Uterus (tissue), 2 donors: ENCODE data around the gene GTF3C5.

Experiments
- CTCF ChIP-seq, 4 experiments: fragments of 200-600 bp in 2 of 4; fragments of 450-650 bp in 2 of 4; sonication (generic) in 2 of 4; IDR thresholded peaks; one replicate each; pipeline ENCODE4 v1.5.1; 2016 to 2019; ENCODE audit warnings: antibody characterized with exemption in 4 of 4, mild to moderate bottlenecking in 2 of 4, moderate library complexity in 1 of 4
- POLR2A ChIP-seq, 2 donors: fragments of 450-650 bp; IDR thresholded peaks; one replicate each; pipeline ENCODE4 v1.6.1; 2016; ENCODE audit warnings: antibody characterized with exemption in 2 of 2, mild to moderate bottlenecking in 1 of 2, moderate library complexity in 1 of 2

- TF ChIP-seq CTCF (IDR thresholded peaks at IDR 0.05) (no peak), POLR2A (IDR thresholded peaks at IDR 0.05) (no peak)
These were observed 16.1 kb upstream of the GTF3C5 start for GRCh38 chr9:133014696-133015095.
